Measurements from ENCODE around the gene ZNF263.

Gene ZNF263

DNA sequence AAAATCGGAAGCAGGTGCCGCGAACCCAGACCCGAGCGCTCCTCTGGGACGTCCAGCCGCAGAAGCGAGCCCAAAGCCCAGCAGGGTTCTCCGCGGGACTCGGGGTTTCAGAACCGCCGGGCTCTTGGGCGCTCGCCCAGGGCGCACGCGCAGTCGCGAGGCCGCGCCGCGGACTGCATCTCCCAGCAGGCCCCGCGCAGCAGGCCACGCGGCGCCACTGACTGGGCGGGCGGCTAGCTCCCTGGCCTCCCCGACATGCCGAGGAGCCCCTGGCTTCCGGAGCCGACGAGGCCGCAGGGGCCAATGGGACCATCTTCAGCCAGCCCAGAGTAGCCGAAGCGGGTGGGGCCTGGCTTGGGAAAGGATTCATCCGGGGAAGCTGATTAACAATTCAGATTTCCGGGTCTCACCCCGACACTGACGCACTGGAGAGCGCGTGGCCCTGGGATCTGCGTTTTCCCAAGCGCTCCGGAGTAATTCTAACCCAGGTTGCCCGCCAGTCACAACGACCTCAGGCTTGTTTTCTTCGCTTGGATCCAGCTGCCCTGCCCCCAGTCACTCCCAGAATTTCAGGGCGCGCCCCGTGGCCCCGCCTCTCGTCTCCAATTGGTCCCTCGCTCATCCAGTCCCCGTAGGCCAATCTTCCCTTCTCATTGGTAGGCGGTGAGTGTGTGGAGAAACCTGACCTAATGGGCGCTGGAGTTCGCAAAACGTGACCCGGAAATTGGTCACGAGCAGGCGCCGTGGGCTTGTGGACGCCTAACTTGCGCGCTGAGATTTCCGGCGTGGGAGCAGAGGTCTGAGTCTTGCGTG lies at the start of gene ZNF263:
Gene ZNF263 (plus strand): TSS at position 762 of the 813 bp plus-strand sequence. CDS start 328 bp downstream, outside the sequence.
- H3K4me2 ChIP-seq: peak within 1 kb of the TSS; percentile 94
- peaks cover 30% of the 10 kb centered on the region for H4K20me1 ChIP-seq
- peak within 1 kb of the TSS; percentile 99 for H3K4me3 ChIP-seq
- no peak for TF ChIP-seq Cebpa-rat (IDR thresholded peaks at IDR 0.05)
- H3K36me3 ChIP-seq: peaks cover 35% of the 10 kb centered on the region
- H3K4me1 ChIP-seq: peaks cover 27% of the 10 kb centered on the region
- H3K27ac ChIP-seq: peak within 1 kb of the TSS; percentile 98
- H3K27me3 ChIP-seq: no peaks in the 10 kb centered on the region
- peaks cover 31% of the 10 kb centered on the region for H3K9me3 ChIP-seq
- H3K9ac ChIP-seq: peak within 1 kb of the TSS; percentile 98

DNA sequence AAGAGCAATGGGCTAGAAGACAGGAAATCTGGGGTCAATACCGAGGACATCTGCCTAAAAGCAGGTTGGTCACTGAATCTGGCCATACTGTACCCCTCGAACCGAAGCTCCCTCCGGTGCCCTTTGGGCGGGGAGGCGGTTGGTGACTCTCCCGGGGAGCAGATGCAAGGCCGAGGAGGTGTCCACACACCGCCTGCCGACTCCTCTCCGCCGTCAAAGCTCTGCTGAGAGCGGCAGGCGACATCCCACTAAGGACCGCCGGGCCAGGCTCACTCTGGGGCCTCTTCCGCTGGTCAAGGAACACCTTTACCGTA lies 48.8 kb upstream of the ZNF263 start:
- Histone ChIP-seq H3K36me3 (peaks cover 43% of the 10 kb centered on the region), H3K4me2 (peak overlapping the region; percentile 98), H3K27me3 (no peaks in the 10 kb centered on the region), H3K4me3 (peak overlapping the region; percentile 90), H4K20me1 (no peaks in the 10 kb centered on the region), H3K27ac (peak overlapping the region; percentile 91), H3K4me1 (peaks cover 18% of the 10 kb centered on the region), H3K9me3 (peaks cover 42% of the 10 kb centered on the region), H3K9ac (peak overlapping the region; percentile 93)
- TF ChIP-seq Cebpa-rat (IDR thresholded peaks at IDR 0.05): no peak

DNA sequence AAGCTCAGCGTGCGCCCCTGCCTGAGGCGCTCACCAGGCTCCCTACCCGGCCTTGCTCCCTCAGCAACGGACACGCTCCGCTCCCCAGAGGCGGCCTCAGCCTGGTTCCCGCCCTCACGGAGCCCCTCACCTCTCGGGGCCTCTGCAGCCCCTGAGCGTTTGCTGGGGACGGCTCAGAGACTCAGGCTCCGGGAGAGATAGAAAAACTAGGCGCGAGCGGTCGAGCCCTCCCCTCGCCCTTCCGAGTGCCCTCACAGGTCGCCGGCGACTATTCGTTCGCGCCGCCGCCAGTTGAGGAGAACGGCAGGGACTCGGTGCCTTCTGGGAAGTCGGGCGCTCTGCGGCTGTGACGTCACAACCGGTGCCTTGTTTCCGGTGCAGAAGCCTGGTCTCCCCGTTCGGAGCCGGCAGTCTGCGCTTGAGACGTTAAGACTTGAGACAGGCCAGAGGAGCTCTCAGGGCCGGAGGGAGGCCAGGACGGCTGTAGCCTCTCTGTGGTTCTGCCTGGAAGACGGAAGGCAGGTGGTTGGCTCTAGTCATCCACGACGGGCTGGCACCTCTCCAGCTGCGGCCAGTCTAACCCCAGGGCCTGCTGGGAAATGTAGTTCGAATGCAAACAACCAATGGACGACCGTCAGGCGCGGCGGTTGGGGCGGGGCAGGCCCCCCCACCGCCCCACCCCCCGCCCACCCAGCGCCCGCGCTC lies 48.3 kb upstream of the ZNF263 start, which contains the start of gene ZNF200:
Gene ZNF200 (minus strand): TSS at position 302 of the 705 bp plus-strand sequence. CDS start 1,403 bp downstream, outside the sequence.
- peak within 1 kb of the TSS; percentile 98 for H3K4me2 ChIP-seq
- no peaks in the 10 kb centered on the region for H4K20me1 ChIP-seq
- peaks cover 38% of the 10 kb centered on the region for H3K36me3 ChIP-seq
- H3K9ac ChIP-seq: peak within 1 kb of the TSS; percentile 93
- TF ChIP-seq Cebpa-rat (IDR thresholded peaks at IDR 0.05): no peak
- no peaks in the 10 kb centered on the region for H3K27me3 ChIP-seq
- H3K4me1 ChIP-seq: peaks cover 18% of the 10 kb centered on the region
- peak within 1 kb of the TSS; percentile 91 for H3K27ac ChIP-seq
- peak within 1 kb of the TSS; percentile 90 for H3K4me3 ChIP-seq
- H3K9me3 ChIP-seq: peaks cover 37% of the 10 kb centered on the region

DNA sequence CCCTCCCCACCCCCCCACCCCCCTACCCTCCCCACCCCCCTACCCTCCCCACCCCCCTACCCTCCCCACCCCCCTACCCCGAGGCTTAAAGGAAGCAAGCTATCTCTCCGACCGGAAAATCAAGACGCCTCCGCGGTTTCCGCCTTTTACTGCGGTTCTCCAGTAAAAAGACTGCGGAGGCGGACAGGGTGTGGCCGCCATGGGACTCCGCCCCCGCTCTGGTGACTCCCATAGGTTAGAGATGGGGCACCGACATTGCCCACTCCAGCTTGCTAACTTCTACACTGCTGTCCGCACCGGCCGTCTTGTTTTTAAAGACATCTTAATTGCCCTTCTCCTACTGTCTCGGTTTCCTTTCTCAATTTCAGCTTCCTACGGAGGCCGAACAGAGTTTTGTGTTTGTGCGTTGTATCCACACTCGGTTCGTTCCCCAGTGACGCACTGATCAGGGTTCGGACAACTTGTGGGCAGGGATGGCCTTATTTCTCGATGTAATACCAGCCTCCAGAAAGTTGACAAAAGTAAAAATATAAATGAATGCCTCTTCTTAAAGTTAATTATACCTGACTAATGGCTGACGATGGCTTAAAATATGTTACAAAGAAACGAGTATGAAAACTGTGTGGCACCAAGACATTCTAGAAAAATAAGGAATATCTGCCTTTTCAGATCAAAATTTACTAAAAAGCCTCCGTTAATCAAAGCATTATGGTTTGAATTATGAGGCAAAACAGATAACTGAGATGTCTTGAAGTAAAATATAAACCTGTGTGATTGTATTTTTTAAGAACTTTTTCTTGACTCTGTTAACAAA lies 47.2 kb upstream of the ZNF263 start:
- Histone ChIP-seq H3K9ac (no peak overlapping the region), H3K4me3 (no peak overlapping the region), H3K36me3 (peaks cover 27% of the 10 kb centered on the region), H4K20me1 (no peaks in the 10 kb centered on the region), H3K27me3 (no peaks in the 10 kb centered on the region), H3K9me3 (peaks cover 27% of the 10 kb centered on the region), H3K4me1 (peaks cover 18% of the 10 kb centered on the region), H3K27ac (no peak overlapping the region), H3K4me2 (no peak overlapping the region)
- TF ChIP-seq Cebpa-rat (IDR thresholded peaks at IDR 0.05): no peak

DNA sequence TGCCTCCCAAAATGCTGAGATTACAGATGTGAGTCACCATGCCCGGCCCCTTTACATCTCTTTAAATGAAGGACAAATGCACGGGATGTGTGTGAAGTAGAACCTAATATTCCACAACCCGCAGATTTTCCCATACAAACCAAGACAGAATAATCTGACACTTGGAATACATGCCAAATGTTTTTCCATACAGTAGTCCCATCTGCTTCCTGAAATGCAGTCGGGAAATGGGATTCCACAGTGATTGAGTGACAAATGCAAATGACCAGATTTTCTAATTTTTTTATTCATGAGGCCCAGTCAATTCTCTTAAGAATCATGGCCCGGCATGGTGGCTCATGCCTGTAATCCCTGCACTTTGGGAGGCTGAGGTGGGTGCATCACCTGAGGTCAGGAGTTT lies 41.5 kb upstream of the ZNF263 start:
- Histone ChIP-seq H3K4me3 (no peak overlapping the region), H3K36me3 (no peaks in the 10 kb centered on the region), H3K27ac (no peak overlapping the region), H3K9ac (no peak overlapping the region), H4K20me1 (no peaks in the 10 kb centered on the region), H3K9me3 (peaks cover 12% of the 10 kb centered on the region), H3K4me2 (no peak overlapping the region), H3K4me1 (no peaks in the 10 kb centered on the region), H3K27me3 (no peaks in the 10 kb centered on the region)
- TF ChIP-seq Cebpa-rat (IDR thresholded peaks at IDR 0.05): no peak

DNA sequence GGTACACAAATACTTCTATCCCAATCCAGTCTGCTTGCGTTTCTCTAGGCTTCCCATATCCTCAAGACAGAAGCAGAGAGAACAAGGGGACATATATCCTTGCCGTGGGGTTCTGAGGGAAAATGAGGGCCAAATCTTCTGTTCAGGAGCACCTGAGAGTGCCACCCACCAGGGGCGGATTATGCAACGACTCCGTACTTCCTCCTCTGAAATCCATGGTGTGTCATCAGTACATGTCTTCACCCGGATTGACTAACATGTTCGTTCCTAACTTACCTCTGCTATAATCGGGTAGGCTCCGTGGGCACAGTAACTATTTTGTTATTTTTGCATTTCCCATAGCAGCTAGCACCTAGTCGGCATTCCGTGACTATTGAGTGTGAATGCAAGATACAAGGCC lies 40.6 kb upstream of the ZNF263 start:
- H3K4me1 ChIP-seq: no peaks in the 10 kb centered on the region
- no peak overlapping the region for H3K4me2 ChIP-seq
- H3K9ac ChIP-seq: no peak overlapping the region
- H3K36me3 ChIP-seq: no peaks in the 10 kb centered on the region
- H3K4me3 ChIP-seq: no peak overlapping the region
- no peaks in the 10 kb centered on the region for H3K27me3 ChIP-seq
- TF ChIP-seq Cebpa-rat (IDR thresholded peaks at IDR 0.05): no peak
- H3K27ac ChIP-seq: no peak overlapping the region
- no peaks in the 10 kb centered on the region for H4K20me1 ChIP-seq
- H3K9me3 ChIP-seq: peaks cover 8% of the 10 kb centered on the region

DNA sequence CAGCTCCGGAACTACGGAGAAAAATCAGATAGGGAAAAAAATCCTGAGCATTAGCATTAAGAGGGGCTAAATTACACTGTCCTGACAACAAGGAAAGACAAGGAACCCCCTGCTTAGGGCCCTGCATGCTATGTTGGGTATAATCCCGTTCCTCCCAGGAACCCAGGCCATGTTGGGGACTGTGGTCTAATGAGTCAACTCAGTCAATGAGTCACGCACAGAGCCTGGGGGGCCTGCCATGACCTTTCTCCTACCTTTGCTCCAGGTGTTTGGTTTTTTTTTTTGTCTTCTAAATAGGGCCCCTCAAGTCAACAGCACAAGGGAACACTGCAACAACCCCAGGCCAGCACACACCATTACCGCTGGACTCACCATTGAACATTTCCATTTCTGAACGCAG lies 39.4 kb upstream of the ZNF263 start:
- no peak for TF ChIP-seq Cebpa-rat (IDR thresholded peaks at IDR 0.05)

DNA sequence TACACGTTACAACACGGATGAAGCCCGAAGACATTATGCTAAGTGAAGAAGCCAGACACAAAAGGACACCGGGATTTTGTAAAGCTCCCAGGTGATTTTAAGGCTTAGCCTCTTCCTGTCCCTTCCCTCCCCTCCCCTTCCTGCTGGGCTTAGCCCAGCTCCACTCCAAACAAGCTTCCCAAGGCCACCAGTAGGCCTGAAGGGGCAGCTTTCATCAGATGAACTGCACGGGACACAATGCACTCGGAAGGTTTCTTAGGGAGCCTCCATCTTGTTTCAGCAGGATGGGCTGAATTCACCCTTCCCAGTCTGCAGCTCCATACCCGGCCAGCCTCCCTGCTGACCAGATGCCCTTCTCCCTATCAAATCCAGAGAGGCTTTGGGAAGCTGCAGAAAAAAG lies 37.3 kb upstream of the ZNF263 start:
- Histone ChIP-seq H3K4me3 (no peak overlapping the region), H3K27ac (no peak overlapping the region), H3K36me3 (no peaks in the 10 kb centered on the region), H3K9ac (no peak overlapping the region), H3K4me2 (no peak overlapping the region), H3K4me1 (no peaks in the 10 kb centered on the region), H3K27me3 (no peaks in the 10 kb centered on the region), H4K20me1 (no peaks in the 10 kb centered on the region), H3K9me3 (peaks cover 8% of the 10 kb centered on the region)
- no peak for TF ChIP-seq Cebpa-rat (IDR thresholded peaks at IDR 0.05)

More for the DNA sequence above, 39.4 kb upstream of the ZNF263 start:
- H3K4me3 ChIP-seq: no peak overlapping the region
- no peaks in the 10 kb centered on the region for H3K4me1 ChIP-seq
- no peaks in the 10 kb centered on the region for H3K27me3 ChIP-seq
- H3K9me3 ChIP-seq: peaks cover 8% of the 10 kb centered on the region
- no peak overlapping the region for H3K4me2 ChIP-seq
- H4K20me1 ChIP-seq: no peaks in the 10 kb centered on the region
- no peak overlapping the region for H3K9ac ChIP-seq
- H3K27ac ChIP-seq: no peak overlapping the region
- H3K36me3 ChIP-seq: no peaks in the 10 kb centered on the region

DNA sequence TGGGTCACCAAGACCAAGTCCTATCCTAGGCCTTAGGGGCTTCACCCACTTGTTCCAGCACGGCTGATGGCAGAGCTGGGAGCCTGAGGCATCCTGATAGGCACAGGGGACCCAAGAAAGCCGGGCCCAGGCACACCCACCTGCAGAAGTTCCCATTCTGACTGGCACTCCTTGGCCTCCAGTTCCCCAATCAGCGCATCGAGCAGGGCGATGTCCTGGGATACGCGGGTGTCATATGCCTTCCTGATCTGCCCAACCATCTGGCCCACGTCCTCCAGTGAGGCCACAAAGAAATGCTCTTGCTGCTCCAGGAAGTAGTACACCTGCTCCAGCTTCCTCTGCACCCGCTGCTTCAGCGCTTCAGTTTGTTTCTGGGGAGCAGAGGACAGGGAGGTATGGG lies 36.4 kb upstream of the ZNF263 start:
- Histone ChIP-seq H3K9me3 (peaks cover 8% of the 10 kb centered on the region), H3K4me3 (no peak overlapping the region), H3K4me1 (no peaks in the 10 kb centered on the region), H4K20me1 (no peaks in the 10 kb centered on the region), H3K9ac (no peak overlapping the region), H3K27ac (no peak overlapping the region), H3K4me2 (no peak overlapping the region), H3K36me3 (no peaks in the 10 kb centered on the region), H3K27me3 (no peaks in the 10 kb centered on the region)
- no peak for TF ChIP-seq Cebpa-rat (IDR thresholded peaks at IDR 0.05)
